A673 (cell line): ENCODE results near the gene IGSF10. TPM values are rescaled to one million over a fixed set of nuclear protein-coding genes. Genes with fewer than 3 reads are reported as not detected.

Source experiments
- BruUV-seq: library from RNA; stranded (reverse); fragments of 400-500 nt; replicated peaks from 2 replicates; lab custom pipeline; 2021; lab: Mats Ljungman, UMichigan
- CTCF ChIA-PET: fragments of 300-600 bp; sonication (Branson Sonifier 250); formaldehyde crosslinking; loops from one replicate; lab custom pipeline; 2022; ENCODE audit warnings: antibody characterized with exemption; lab: Charles Lee
- POLR2A ChIA-PET: fragments of 300-600 bp; sonication (Branson Sonifier 250); formaldehyde crosslinking; loops from one replicate; lab custom pipeline; 2022; ENCODE audit warnings: antibody characterized with exemption; ENCODE audit not compliant: low non-redundant PET; lab: Charles Lee
- DNase-seq: peaks from one replicate; pipeline ENCODE4 v3.0.0-alpha.2; 2015; ENCODE audit warnings: low spot score
- H3K27ac ChIP-seq: fragments of 200-600 bp; sonication (generic); 2 replicates; pipeline ENCODE4 v1.5.1; 2016; ENCODE audit warnings: mixed run types, low read depth, mild to moderate bottlenecking, mixed read lengths, antibody characterized with exemption, low read length; ENCODE audit not compliant: poor library complexity, severe bottlenecking
- H3K27me3 ChIP-seq: fragments of 200-600 bp; sonication (generic); replicated peaks from 2 replicates; pipeline ENCODE4 v1.6.1; 2017; ENCODE audit warnings: mixed run types, low read depth, mild to moderate bottlenecking, mixed read lengths, antibody characterized with exemption, low read length; ENCODE audit not compliant: insufficient read depth, poor library complexity
- H3K36me3 ChIP-seq: fragments of 200-600 bp; sonication (generic); 2 replicates; pipeline ENCODE4 v1.6.1; 2016; ENCODE audit warnings: mixed run types, mild to moderate bottlenecking, mixed read lengths, antibody characterized with exemption, low read length; ENCODE audit not compliant: insufficient read depth, poor library complexity, severe bottlenecking
- H3K4me1 ChIP-seq: fragments of 200-600 bp; sonication (generic); 2 replicates; pipeline ENCODE4 v1.6.1; 2017; ENCODE audit warnings: mixed run types, mild to moderate bottlenecking, mixed read lengths, antibody characterized with exemption, low read length; ENCODE audit not compliant: insufficient read depth, poor library complexity, severe bottlenecking
- H3K4me3 ChIP-seq: fragments of 200-600 bp; sonication (generic); 2 replicates; pipeline ENCODE4 v1.5.1; 2016; ENCODE audit warnings: low read depth, mixed run types, mild to moderate bottlenecking, mixed read lengths, low read length; ENCODE audit not compliant: poor library complexity, severe bottlenecking
- H3K9me3 ChIP-seq: fragments of 200-600 bp; sonication (generic); 2 replicates; pipeline ENCODE4 v1.6.1; 2016; ENCODE audit warnings: mixed run types, low read depth, mild to moderate bottlenecking, mixed read lengths, antibody characterized with exemption, low read length; ENCODE audit not compliant: poor library complexity, severe bottlenecking
- CTCF ChIP-seq: fragments of 300-800, 200-600 bp; sonication (generic); conservative IDR thresholded peaks from 2 replicates; pipeline ENCODE4 v1.5.1; 2017; ENCODE audit warnings: low read depth, mild to moderate bottlenecking, antibody characterized with exemption, low read length, moderate library complexity, mixed read lengths
- EZH2 ChIP-seq: fragments of 200-600 bp; sonication (generic); IDR thresholded peaks from 2 replicates; pipeline ENCODE4 v1.6.1; 2017; ENCODE audit warnings: borderline replicate concordance, low read depth, mild to moderate bottlenecking, mixed read lengths, antibody characterized with exemption, low read length; ENCODE audit not compliant: poor library complexity, severe bottlenecking
- intact Hi-C: fragments of 100-400 bp; cut with micrococcal nuclease; formaldehyde crosslinking; loops from one replicate; pipeline ENCODE4 v1.10.0; 2022; ENCODE audit not compliant: unreplicated experiment
- total RNA-seq: library from RNA; stranded (reverse); gene quantifications from 2 replicates; pipeline ENCODE4 v1.2.3, GENCODE V29; 2021

IGSF10 gene
- total RNA-seq, 1 experiment from 2014 or later: 10.5 TPM

- no TSS peak for BruUV-seq
- ChIA-PET POLR2A (no interaction called here), CTCF (no interaction called here)
- no peak overlapping the region for H3K4me3 ChIP-seq
- peaks cover 14% of the 10 kb centered on the region for H3K9me3 ChIP-seq
- intact Hi-C loops: no loop called here
- H3K27ac ChIP-seq: no peak overlapping the region
- no peaks in the 10 kb centered on the region for H3K27me3 ChIP-seq
- DNase-seq: no peak
- TF ChIP-seq EZH2: no peak
- no peak for TF ChIP-seq CTCF
- H3K4me1 ChIP-seq: peaks cover 4% of the 10 kb centered on the region
- H3K36me3 ChIP-seq: peaks cover 33% of the 10 kb centered on the region
Observed at GRCh38 chr3:151446002-151446340, 14.9 kb downstream of the IGSF10 start.

GRCh38 chr3:151445273-151446001 lies 15.4 kb downstream of the IGSF10 start:
- Histone ChIP-seq H3K27me3 (no peaks in the 10 kb centered on the region), H3K27ac (no peak overlapping the region), H3K9me3 (peaks cover 14% of the 10 kb centered on the region), H3K36me3 (peaks cover 33% of the 10 kb centered on the region), H3K4me1 (peaks cover 10% of the 10 kb centered on the region), H3K4me3 (no peak overlapping the region)
- intact Hi-C loops: no loop called here
- TF ChIP-seq CTCF (no peak), EZH2 (no peak)
- ChIA-PET POLR2A (no interaction called here), CTCF (no interaction called here)
- TSS peak; percentile 20 for BruUV-seq
- DNase-seq: no peak

GRCh38 chr3:151443583-151443982 lies 17.3 kb downstream of the IGSF10 start:
- DNase-seq: peak; percentile 24

More at GRCh38 chr3:151443583-151443982, 17.3 kb downstream of the IGSF10 start:
- no TSS peak for BruUV-seq
- ChIA-PET POLR2A (no interaction called here), CTCF (no interaction called here)
- Histone ChIP-seq H3K36me3 (peaks cover 27% of the 10 kb centered on the region), H3K27me3 (no peaks in the 10 kb centered on the region), H3K4me3 (no peak overlapping the region), H3K9me3 (peaks cover 14% of the 10 kb centered on the region), H3K27ac (no peak overlapping the region), H3K4me1 (peaks cover 22% of the 10 kb centered on the region)
- no peak for TF ChIP-seq EZH2
- intact Hi-C loops: loop anchor here (5.0 kb wide), 1 partner anchor 119 kb away; no protein-coding TSS in a partner anchor
